Spleen (tissue), 11 donors: ENCODE data around the gene TRPV4. TPM values are rescaled to one million over a fixed set of nuclear protein-coding genes. Genes with fewer than 3 reads are reported as not detected.

Source experiments
- DNase-seq: peaks from one replicate; pipeline ENCODE4 v3.0.0-alpha.2; 2020
- H3K27ac ChIP-seq, 8 donors: fragments of 200-600 bp; sonication (generic) in 7 of 8; 1 replicate in 4 of 8; 2 replicates in 4 of 8; pipeline versions ENCODE4 v1.5.0 to v1.8.0; 2016 to 2021; ENCODE audit warnings: inconsistent platforms in 4 of 8, mild to moderate bottlenecking in 4 of 8, moderate library complexity in 1 of 8
- H3K27me3 ChIP-seq, 7 donors: fragments of 200-600 bp; sonication (generic) in 6 of 7; replicated peaks in 1 of 7; 1 replicate in 4 of 7; 2 replicates in 3 of 7; pipeline versions ENCODE4 v1.5.0 to v1.8.0; 2016 to 2021; ENCODE audit warnings: inconsistent platforms in 3 of 7, mild to moderate bottlenecking in 1 of 7
- H3K36me3 ChIP-seq, 6 donors: fragments of 200-600 bp; sonication (generic) in 5 of 6; 1 replicate in 4 of 6; 2 replicates in 2 of 6; pipeline versions ENCODE4 v1.5.0 to v1.8.0; 2016 to 2021; ENCODE audit warnings: inconsistent platforms in 2 of 6
- H3K4me1 ChIP-seq, 6 donors: fragments of 200-600 bp; sonication (generic) in 5 of 6; 1 replicate in 3 of 6; 2 replicates in 3 of 6; pipeline versions ENCODE4 v1.5.0 to v1.8.0; 2016 to 2021; ENCODE audit warnings: inconsistent platforms in 3 of 6
- H3K4me3 ChIP-seq, 8 donors: fragments of 200-600 bp; sonication (generic) in 7 of 8; 1 replicate in 4 of 8; 2 replicates in 4 of 8; pipeline versions ENCODE4 v1.5.0 to v1.8.0; 2016 to 2021; ENCODE audit warnings: inconsistent platforms in 4 of 8, mild to moderate bottlenecking in 4 of 8, moderate library complexity in 2 of 8
- H3K9me3 ChIP-seq, 8 donors: fragments of 200-600 bp; sonication (generic) in 7 of 8; 1 replicate in 4 of 8; 2 replicates in 4 of 8; pipeline versions ENCODE4 v1.5.0 to v1.8.0; 2016 to 2021; ENCODE audit warnings: inconsistent platforms in 4 of 8
- CTCF ChIP-seq, 11 experiments: fragments of 200-600 bp in 7 of 11; fragments of 450-650 bp in 4 of 11; sonication (generic) in 4 of 11; IDR thresholded peaks in 8 of 11; conservative IDR thresholded peaks in 3 of 11; 1 replicate in 7 of 11; 2 replicates in 4 of 11; pipeline versions ENCODE4 v1.4.0 to v1.8.0; 2016 to 2021; ENCODE audit warnings: antibody characterized with exemption in 11 of 11, inconsistent platforms in 4 of 11, mild to moderate bottlenecking in 1 of 11
- POLR2A ChIP-seq, 3 donors: fragments of 450-650 bp; IDR thresholded peaks; one replicate each; pipeline ENCODE4 v1.5.1; 2017; ENCODE audit warnings: antibody characterized with exemption in 3 of 3, mild to moderate bottlenecking in 1 of 3
- POLR2AphosphoS5 ChIP-seq, 3 donors: sonication (generic); formaldehyde crosslinking; IDR thresholded peaks; one replicate each; pipeline ENCODE4 v1.5.1; 2017; ENCODE audit warnings: antibody characterized with exemption in 3 of 3
- WGBS, 5 donors: extraction: QIAGEN DNeasy Blood & Tissue Kit in 3 of 5; methylation state at CpG; one replicate each; pipeline versions ENCODE4 v1.1.5 to v1.1.7; 2013 to 2018; 5-methylcytosine and 5-hydroxymethylcytosine counted together
- intact Hi-C: fragments of 100-400 bp; cut with DNase I; formaldehyde crosslinking; loops from one replicate; pipeline ENCODE4 v1.15.0; 2023; ENCODE audit warnings: low total_unique reads
- microRNA-seq, 3 donors: library from miRNA; unstranded; fragments of <30 nt; microRNA quantifications; one replicate each; pipeline versions ENCODE4 to v1.1.0, GENCODE V29; 2019 to 2020
- polyA plus RNA-seq, 3 donors: library from polyadenylated mRNA; stranded (reverse); fragments of 200-250 nt; gene quantifications; one replicate each; pipeline ENCODE4 v1.2.1, GENCODE V29; 2013
- small RNA-seq, 4 donors: library from RNA; depleted of rRNA; stranded (forward); fragments of <200 nt; gene quantifications; one replicate each; pipeline ENCODE3, GENCODE V24; 2016
- total RNA-seq, 7 donors: library from RNA; depleted of rRNA in 3 of 7; stranded (reverse); fragments of >200 nt in 3 of 7; fragmentation: NEBNext Ultra II Directional in 4 of 7; extraction: Animal tissue kit (Norgen Biotek cat#: 25700) in 4 of 7; gene quantifications; one replicate each; pipeline versions ENCODE4 v1.1.0 to v1.2.1, GENCODE V29; 2016 to 2021
- donor health status: healthy with polysubstance abuse.
- donor health status: DM: no; HTN: no; CAD: no; lungs with moderate emphysema.
- donor health status: DM: no; HTN: no; CAD: no.
- donor health status: Bipolar disorder and iron deficiency.
- donor health status: healthy.
- donor health status: DM: no; HTN: no; CAD: no.
- donor health status: DM: yes; HTN: yes; CAD: no.

Gene TRPV4
- total and polyA plus RNA-seq, 10 donors: 0.49 to 8.0 (median 4.4) TPM

GRCh38 chr12:109734219-109735000, 98.8 kb downstream of the TRPV4 start:
- TF ChIP-seq POLR2AphosphoS5 (IDR thresholded peaks at IDR 0.05) (peak; percentile 20 to 53 (median 29)), POLR2A (IDR thresholded peaks at IDR 0.05) (no peak), CTCF (IDR thresholded peaks at IDR 0.05 in 8 of 11, conservative IDR thresholded peaks at IDR 0.05 in 3 of 11) (no peak)
- Histone ChIP-seq H3K36me3 (no peaks in the 10 kb centered on the region), H3K27ac (peak overlapping the region in 1 of 8 donors; percentile 23), H3K4me1 (peaks cover 0 to 54% (median 18%) of the 10 kb centered on the region in 6 donors), H3K4me3 (no peak overlapping the region), H3K27me3 (peaks cover 0 to 37% (median 0%) of the 10 kb centered on the region in 7 donors), H3K9me3 (no peaks in the 10 kb centered on the region)
- intact Hi-C loops: no loop called here
- 18 to 28% (median 21%) methylated on average over 22 of the region's 22 CpGs for WGBS, 5 donors
- peak; percentile 71 for DNase-seq

Small RNA genes lying within 50 kb of the gene (microRNA-seq; reads per million reads assigned to microRNA genes)
- gene MIR4497: 0 to 0.28 (median 0) reads per million in 3 donors

Small RNA genes lying within 50 kb of the gene (small RNA-seq; reads per million reads assigned to genes)
- gene MIR4497 (0 reads per million in 4 donors), gene RN7SL441P (0 reads per million in 4 donors)

Other genes with a start within 250 kb of the TRPV4 start
- 10 to 100 TPM; 13.9 to 30.7 (median 21.5) TPM for gene FAM222A, start 119.6 kb downstream of the TRPV4 start, total RNA-seq
- 1 to 10 TPM; 1.3 to 5.2 (median 2.1) TPM for gene FAM222A, start 119.6 kb downstream of the TRPV4 start, polyA plus RNA-seq
- gene GLTP, start 47.1 kb upstream of the TRPV4 start, total RNA-seq: 10 to 100 TPM; 25.6 to 45.5 (median 35.0) TPM
- gene GLTP, start 47.1 kb upstream of the TRPV4 start, polyA plus RNA-seq: 10 to 100 TPM; 26.3 to 31.5 (median 30.3) TPM
- 10 to 100 TPM; 21.8 to 35.9 (median 29.0) TPM for gene TCHP, start 66.9 kb upstream of the TRPV4 start, total RNA-seq
- gene TCHP, start 66.9 kb upstream of the TRPV4 start, polyA plus RNA-seq: 10 to 100 TPM in 1 of 3 donors, 1 to 10 TPM in 2; 7.3 to 12.5 (median 7.6) TPM
- 100 to 1,000 TPM; 101 to 169 (median 129) TPM for gene GIT2, start 163.0 kb upstream of the TRPV4 start, total RNA-seq
- 10 to 100 TPM; 26.5 to 35.5 (median 32.0) TPM for gene GIT2, start 163.0 kb upstream of the TRPV4 start, polyA plus RNA-seq
- 100 to 1,000 TPM in 4 of 7 donors, 10 to 100 TPM in 3; 88.0 to 134 (median 110) TPM for gene ANKRD13A, start 166.0 kb upstream of the TRPV4 start, total RNA-seq
- 10 to 100 TPM; 32.9 to 46.8 (median 46.6) TPM for gene ANKRD13A, start 166.0 kb upstream of the TRPV4 start, polyA plus RNA-seq
- gene C12orf76, start 215.1 kb upstream of the TRPV4 start, total RNA-seq: 10 to 100 TPM; 12.9 to 19.9 (median 17.8) TPM
- gene C12orf76, start 215.1 kb upstream of the TRPV4 start, polyA plus RNA-seq: 10 to 100 TPM; 15.2 to 21.5 (median 16.4) TPM